GM12891 (cell line): ENCODE results near the gene AQP5.

Experiments
- PAX5 ChIP-seq: IDR thresholded peaks from 2 replicates; pipeline ENCODE4 v1.6.1; 2011; ENCODE audit warnings: low read length, moderate library complexity, mild to moderate bottlenecking; ENCODE audit not compliant: insufficient read depth, severe bottlenecking
- POLR2A ChIP-seq: IDR thresholded peaks from 2 replicates; pipeline ENCODE4 v1.6.1; 2011; ENCODE audit warnings: low read depth, low read length, control low read depth
- POLR2AphosphoS5 ChIP-seq: IDR thresholded peaks from 2 replicates; pipeline ENCODE4 v1.6.1; 2011; ENCODE audit warnings: low read depth, low read length, control low read depth
- TAF1 ChIP-seq: IDR thresholded peaks from 2 replicates; pipeline ENCODE4 v1.6.1; 2011; ENCODE audit warnings: low read depth, low read length, control low read depth

DNA sequence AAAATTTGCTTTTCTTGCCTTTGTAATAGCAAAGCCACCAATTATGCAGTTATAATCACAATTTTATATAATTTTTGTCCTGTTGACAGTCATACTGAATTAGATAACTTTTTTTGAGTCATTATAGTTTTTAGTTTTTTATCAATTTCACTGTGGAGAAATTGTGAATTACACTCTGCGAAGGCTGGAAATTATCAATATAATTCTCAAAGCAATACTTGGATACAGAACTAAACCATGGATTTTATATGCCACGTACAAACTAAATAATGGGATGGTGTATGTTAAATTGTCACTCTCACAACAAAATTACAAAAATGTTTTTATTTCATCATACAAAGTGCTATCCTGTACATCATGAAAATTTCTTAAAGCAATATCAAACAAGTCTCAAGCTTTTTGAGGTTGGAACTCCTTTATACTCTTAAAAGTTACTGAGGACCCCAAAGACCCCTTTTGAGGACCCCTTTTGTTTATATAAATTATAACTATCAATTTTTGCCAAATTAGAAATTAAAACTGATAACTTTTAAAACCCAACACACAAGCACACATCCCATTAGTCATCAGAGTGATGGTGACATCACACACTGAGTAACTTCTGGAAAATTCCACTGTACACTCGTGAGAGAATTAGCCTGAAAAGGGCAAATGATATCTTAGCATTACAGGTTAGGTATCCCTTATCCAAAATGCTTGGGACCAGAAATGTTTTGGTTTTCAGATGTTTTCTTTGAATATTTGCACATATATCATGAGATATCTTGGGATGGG is 31.0 kb upstream of the AQP5 start:
- TF ChIP-seq TAF1 (no peak), POLR2A (no peak), POLR2AphosphoS5 (no peak), PAX5 (no peak)
